ENCODE results near the gene CALM1.

- TF ChIP-seq, protein P1, sequence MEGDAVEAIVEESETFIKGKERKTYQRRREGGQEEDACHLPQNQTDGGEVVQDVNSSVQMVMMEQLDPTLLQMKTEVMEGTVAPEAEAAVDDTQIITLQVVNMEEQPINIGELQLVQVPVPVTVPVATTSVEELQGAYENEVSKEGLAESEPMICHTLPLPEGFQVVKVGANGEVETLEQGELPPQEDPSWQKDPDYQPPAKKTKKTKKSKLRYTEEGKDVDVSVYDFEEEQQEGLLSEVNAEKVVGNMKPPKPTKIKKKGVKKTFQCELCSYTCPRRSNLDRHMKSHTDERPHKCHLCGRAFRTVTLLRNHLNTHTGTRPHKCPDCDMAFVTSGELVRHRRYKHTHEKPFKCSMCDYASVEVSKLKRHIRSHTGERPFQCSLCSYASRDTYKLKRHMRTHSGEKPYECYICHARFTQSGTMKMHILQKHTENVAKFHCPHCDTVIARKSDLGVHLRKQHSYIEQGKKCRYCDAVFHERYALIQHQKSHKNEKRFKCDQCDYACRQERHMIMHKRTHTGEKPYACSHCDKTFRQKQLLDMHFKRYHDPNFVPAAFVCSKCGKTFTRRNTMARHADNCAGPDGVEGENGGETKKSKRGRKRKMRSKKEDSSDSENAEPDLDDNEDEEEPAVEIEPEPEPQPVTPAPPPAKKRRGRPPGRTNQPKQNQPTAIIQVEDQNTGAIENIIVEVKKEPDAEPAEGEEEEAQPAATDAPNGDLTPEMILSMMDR (conservative IDR thresholded peaks at IDR 0.05; ENCODE audit: low read depth, low read length), result no peak
- TF ChIP-seq EZH2 (IDR thresholded peaks at IDR 0.05; ENCODE audit: borderline replicate concordance, low read depth, low read length, poor library complexity, severe bottlenecking), result no peak
Measured at GRCh38 chr14:90429236-90429635, 32.4 kb downstream of the CALM1 start.

All from A673 (cell line).